ENCODE results near the gene PCDH11X.
A peak's percentile ranks its signal among the peaks of the same experiment; 100 is the strongest.
"Not testable (repeated sequence)": the region's sequence is repeated elsewhere in the genome, so short reads cannot be mapped to it uniquely, and the experiment has no call there.

The PCDH11X gene

GRCh38 chrX:91779135-91779534 lies at the start of gene PCDH11X:
PCDH11X (plus strand) TSS chrX:91779375; CDS start chrX:91835505, 56,130 bp downstream.
- peak in 20 of 56 donors; percentile 0 to 25 (median 4) for DNase-seq

- not testable (repeated sequence) for DNase-seq
These were observed 31.7 kb upstream of the PCDH11X start for GRCh38 chrX:91747446-91747845.

- not testable (repeated sequence) for DNase-seq
These were observed 26.2 kb upstream of the PCDH11X start for GRCh38 chrX:91753022-91753421.

GRCh38 chrX:91770619-91771488 lies 8.3 kb upstream of the PCDH11X start:
- DNase-seq: not testable (repeated sequence)

- DNase-seq: not testable (repeated sequence)
These were observed 5.2 kb upstream of the PCDH11X start for GRCh38 chrX:91773943-91774342.

- DNase-seq: not testable (repeated sequence)
These were observed 833 bp downstream of the PCDH11X start for GRCh38 chrX:91780008-91780407.

GRCh38 chrX:91780698-91781097 lies 1.5 kb downstream of the PCDH11X start:
- DNase-seq: not testable (repeated sequence)

GRCh38 chrX:91781553-91782298 lies 2.6 kb downstream of the PCDH11X start:
- not testable (repeated sequence) for DNase-seq

GRCh38 chrX:91782825-91783224 lies 3.6 kb downstream of the PCDH11X start:
- not testable (repeated sequence) for DNase-seq

- not testable (repeated sequence) for DNase-seq
These were observed 38.4 kb downstream of the PCDH11X start for GRCh38 chrX:91817537-91817936.

- not testable (repeated sequence) for DNase-seq
These were observed 46.1 kb downstream of the PCDH11X start for GRCh38 chrX:91825321-91825720.

All from amygdala (tissue), 56 donors.